22Rv1 (cell line): Measurements from ENCODE around the gene MICU1.

Experiments used
- CTCF ChIP-seq: fragments of 450-650 bp; IDR thresholded peaks from 2 replicates; pipeline ENCODE4 v1.5.1; 2017; ENCODE audit warnings: mild to moderate bottlenecking
- ZFX ChIP-seq: fragments of 450-650 bp; IDR thresholded peaks from 2 replicates; pipeline ENCODE4 v1.6.1; 2017; ENCODE audit warnings: antibody characterized with exemption, borderline replicate concordance

GRCh38 chr10:72639441-72639873 lies 13.6 kb upstream of the MICU1 start:
- TF ChIP-seq CTCF (no peak), ZFX (no peak)
